Measurements from ENCODE around the gene NTSR2.

The NTSR2 gene

DNA sequence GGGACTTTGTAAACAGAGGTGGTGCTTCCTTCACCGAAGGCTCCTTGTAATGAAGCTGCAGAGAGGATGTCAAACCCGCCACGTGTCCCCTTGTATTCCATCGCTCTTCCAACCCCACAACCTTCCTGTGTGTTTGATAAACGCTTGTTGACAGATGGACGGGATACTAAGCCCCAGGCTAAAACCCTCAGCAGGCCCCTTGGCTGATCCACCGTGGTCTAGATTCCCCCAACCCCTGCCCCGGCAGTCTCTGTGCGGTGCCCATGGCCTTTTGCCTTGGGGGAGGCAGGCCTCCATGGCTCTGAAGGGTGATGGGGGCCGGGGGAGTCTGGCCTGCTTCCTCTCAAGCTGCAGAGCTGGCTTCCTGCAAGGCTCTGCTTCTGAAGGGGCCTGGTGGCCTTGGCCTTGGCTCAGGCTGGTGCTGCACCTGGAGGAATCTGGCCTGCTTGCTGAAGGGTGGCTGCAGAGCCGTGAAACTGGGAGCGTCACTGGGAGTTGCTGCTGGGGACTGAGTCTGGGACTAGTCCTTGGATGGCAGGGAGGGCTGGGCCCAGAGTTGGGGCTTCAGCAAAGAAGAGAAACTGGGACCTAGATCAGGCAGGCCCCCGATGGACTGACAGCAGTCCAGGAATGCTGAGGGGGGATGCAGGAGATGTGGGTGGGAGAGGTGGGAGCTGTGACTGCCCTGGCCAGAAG, 9.6 kb upstream of the NTSR2 start:
- Histone ChIP-seq H4K20me1 (ENCODE audit: control insufficient read depth, insufficient read depth, low read depth, low read length) (0 out of 2 replicates have a peak, but pooled peaks cover 4% of the 10 kb centered on the region), H3K27ac (ENCODE audit: low read depth, low read length) (no peak overlapping the region), H3K27me3 (ENCODE audit: control insufficient read depth, low read length) (peaks cover 30% of the 10 kb centered on the region)

DNA sequence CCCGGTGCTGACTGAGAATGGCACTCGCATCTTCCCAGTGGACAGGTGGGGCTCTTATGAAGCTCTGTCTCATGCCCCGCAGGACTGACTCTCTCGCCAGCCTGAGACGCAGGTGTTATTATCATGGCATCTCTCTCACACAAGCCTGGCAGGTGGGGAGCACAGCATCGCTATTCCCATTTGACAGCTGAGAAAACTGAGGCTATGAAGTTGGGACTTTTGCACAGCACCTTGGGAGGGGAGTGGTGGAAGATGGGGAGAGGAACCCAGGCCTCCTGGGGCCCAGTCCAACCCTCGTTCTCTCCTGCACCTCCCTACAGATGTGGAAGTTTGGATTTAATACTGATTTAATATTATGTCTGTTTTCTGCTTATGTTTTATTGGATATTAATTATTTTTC, 9.0 kb upstream of the NTSR2 start:
- no peaks in the 10 kb centered on the region for H3F3A ChIP-seq (ENCODE audit: control insufficient read depth, insufficient read depth)
- H4K20me1 ChIP-seq (ENCODE audit: control insufficient read depth, insufficient read depth, low read depth, low read length) = 0 out of 2 replicates have a peak, but pooled peaks cover 4% of the 10 kb centered on the region
- no peaks in the 10 kb centered on the region for H3K9me2 ChIP-seq (replicated peaks; ENCODE audit: control insufficient read depth, low read length)
- no peaks in the 10 kb centered on the region for H3K79me2 ChIP-seq (ENCODE audit: control insufficient read depth, low read length)
- H3K9me3 ChIP-seq (ENCODE audit: control insufficient read depth, insufficient read depth, low read length) = no peaks in the 10 kb centered on the region
- H3K4me3 ChIP-seq (ENCODE audit: low read length) = no peak overlapping the region
- no peaks in the 10 kb centered on the region for H3K36me3 ChIP-seq (ENCODE audit: control insufficient read depth, low read length)
- TF ChIP-seq EZH2phosphoT487 (IDR thresholded peaks at IDR 0.05; ENCODE audit: borderline replicate concordance, low read length) = no peak
- TF ChIP-seq, protein P1, sequence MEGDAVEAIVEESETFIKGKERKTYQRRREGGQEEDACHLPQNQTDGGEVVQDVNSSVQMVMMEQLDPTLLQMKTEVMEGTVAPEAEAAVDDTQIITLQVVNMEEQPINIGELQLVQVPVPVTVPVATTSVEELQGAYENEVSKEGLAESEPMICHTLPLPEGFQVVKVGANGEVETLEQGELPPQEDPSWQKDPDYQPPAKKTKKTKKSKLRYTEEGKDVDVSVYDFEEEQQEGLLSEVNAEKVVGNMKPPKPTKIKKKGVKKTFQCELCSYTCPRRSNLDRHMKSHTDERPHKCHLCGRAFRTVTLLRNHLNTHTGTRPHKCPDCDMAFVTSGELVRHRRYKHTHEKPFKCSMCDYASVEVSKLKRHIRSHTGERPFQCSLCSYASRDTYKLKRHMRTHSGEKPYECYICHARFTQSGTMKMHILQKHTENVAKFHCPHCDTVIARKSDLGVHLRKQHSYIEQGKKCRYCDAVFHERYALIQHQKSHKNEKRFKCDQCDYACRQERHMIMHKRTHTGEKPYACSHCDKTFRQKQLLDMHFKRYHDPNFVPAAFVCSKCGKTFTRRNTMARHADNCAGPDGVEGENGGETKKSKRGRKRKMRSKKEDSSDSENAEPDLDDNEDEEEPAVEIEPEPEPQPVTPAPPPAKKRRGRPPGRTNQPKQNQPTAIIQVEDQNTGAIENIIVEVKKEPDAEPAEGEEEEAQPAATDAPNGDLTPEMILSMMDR (IDR thresholded peaks at IDR 0.05; ENCODE audit: low read depth, low read length, poor library complexity, severe bottlenecking) = no peak
- no peak overlapping the region for H3K27ac ChIP-seq (ENCODE audit: low read depth, low read length)
- peaks cover 27% of the 10 kb centered on the region for H3K27me3 ChIP-seq (ENCODE audit: control insufficient read depth, low read length)
- H3K4me2 ChIP-seq (ENCODE audit: low read length) = no peak overlapping the region
- 0 out of 2 replicates have a peak, but pooled peaks cover 2% of the 10 kb centered on the region for H3K4me1 ChIP-seq (ENCODE audit: control insufficient read depth, low read length)

More for the DNA sequence above, 9.6 kb upstream of the NTSR2 start:
- TF ChIP-seq, protein P1 (IDR thresholded peaks at IDR 0.05; ENCODE audit: low read depth, low read length, poor library complexity, severe bottlenecking) = no peak
- TF ChIP-seq EZH2phosphoT487 (IDR thresholded peaks at IDR 0.05; ENCODE audit: borderline replicate concordance, low read length) = no peak
- Histone ChIP-seq H3K79me2 (ENCODE audit: control insufficient read depth, low read length) (no peaks in the 10 kb centered on the region), H3K4me2 (ENCODE audit: low read length) (no peak overlapping the region), H3K4me3 (ENCODE audit: low read length) (no peak overlapping the region), H3F3A (ENCODE audit: control insufficient read depth, insufficient read depth) (no peaks in the 10 kb centered on the region), H3K9me2 (replicated peaks; ENCODE audit: control insufficient read depth, low read length) (no peaks in the 10 kb centered on the region), H3K9me3 (ENCODE audit: control insufficient read depth, insufficient read depth, low read length) (no peaks in the 10 kb centered on the region), H3K36me3 (ENCODE audit: control insufficient read depth, low read length) (no peaks in the 10 kb centered on the region), H3K4me1 (ENCODE audit: control insufficient read depth, low read length) (0 out of 2 replicates have a peak, but pooled peaks cover 2% of the 10 kb centered on the region)

DNA sequence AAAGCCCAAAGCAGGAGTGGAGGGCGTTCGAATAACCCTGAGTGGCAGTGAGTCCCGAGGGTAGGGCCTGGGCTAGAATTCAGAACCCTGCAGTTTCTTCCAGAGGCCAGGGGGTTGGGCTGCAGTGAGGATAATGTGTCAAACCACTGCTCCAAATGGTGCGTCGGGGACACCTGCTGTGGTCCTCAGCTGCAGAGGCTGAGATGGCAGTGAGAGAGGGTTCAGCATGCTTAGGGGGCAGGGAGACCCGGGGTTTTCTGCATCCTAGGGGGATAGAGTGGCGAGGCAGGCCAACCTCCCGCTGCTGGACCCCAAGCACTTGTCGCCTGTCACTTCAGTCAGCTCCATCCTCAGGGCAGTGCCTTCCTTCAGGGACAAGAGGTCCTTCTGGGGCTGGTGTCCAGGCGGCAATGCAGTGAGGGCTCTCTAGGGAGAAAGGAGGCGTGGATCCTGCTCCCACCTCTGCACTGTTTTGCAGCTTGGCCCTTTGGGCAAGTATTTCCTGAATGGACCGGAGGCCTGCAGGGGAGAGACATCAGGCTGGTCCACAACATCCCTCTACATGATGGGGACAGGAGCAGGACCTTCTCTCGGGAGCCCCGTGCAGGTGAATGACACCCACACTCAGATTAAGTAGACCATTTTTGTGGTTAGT, 8.4 kb upstream of the NTSR2 start:
- Histone ChIP-seq H3K4me1 (ENCODE audit: control insufficient read depth, low read length) (0 out of 2 replicates have a peak, but pooled peaks cover 2% of the 10 kb centered on the region), H3F3A (ENCODE audit: control insufficient read depth, insufficient read depth) (no peaks in the 10 kb centered on the region), H3K9me2 (replicated peaks; ENCODE audit: control insufficient read depth, low read length) (no peaks in the 10 kb centered on the region), H3K36me3 (ENCODE audit: control insufficient read depth, low read length) (no peaks in the 10 kb centered on the region), H3K4me2 (ENCODE audit: low read length) (no peak overlapping the region), H3K79me2 (ENCODE audit: control insufficient read depth, low read length) (no peaks in the 10 kb centered on the region), H4K20me1 (ENCODE audit: control insufficient read depth, insufficient read depth, low read depth, low read length) (0 out of 2 replicates have a peak, but pooled peaks cover 4% of the 10 kb centered on the region), H3K27ac (ENCODE audit: low read depth, low read length) (no peak overlapping the region), H3K27me3 (ENCODE audit: control insufficient read depth, low read length) (peaks cover 21% of the 10 kb centered on the region), H3K9me3 (ENCODE audit: control insufficient read depth, insufficient read depth, low read length) (no peaks in the 10 kb centered on the region), H3K4me3 (ENCODE audit: low read length) (no peak overlapping the region)
- TF ChIP-seq, protein P1 (IDR thresholded peaks at IDR 0.05; ENCODE audit: low read depth, low read length, poor library complexity, severe bottlenecking) = no peak
- no peak for TF ChIP-seq EZH2phosphoT487 (IDR thresholded peaks at IDR 0.05; ENCODE audit: borderline replicate concordance, low read length)

Measured in DOHH2 (cell line).